Pancreas (tissue), 10 donors: ENCODE results near the gene PLXDC1. TPM values are rescaled to one million over a fixed set of nuclear protein-coding genes. Genes with fewer than 3 reads are reported as not detected.

Experiments used
- ATAC-seq, 4 donors: fragments of 200-7000 bp; cut with Tn5 transposase; one replicate each; pipeline versions ENCODE4 v1.8.0 to v1.9.1; 2020; ENCODE audit warnings: mild to moderate bottlenecking in 4 of 4, moderate library complexity in 4 of 4
- DNase-seq, 6 donors: peaks; one replicate each; pipeline ENCODE4 v3.0.0-alpha.2; 2020
- FAIRE-seq: peaks from 2 replicates; lab custom pipeline; 2012; peaks lifted over from hg19 to GRCh38; lab: Jason Lieb, UNC
- H3K27ac ChIP-seq, 4 donors: fragments of 200-600 bp; sonication (generic); 1 replicate in 3 of 4; 2 replicates in 1 of 4; pipeline versions ENCODE4 v1.5.0 to v1.8.0; 2020
- H3K27me3 ChIP-seq, 4 donors: fragments of 200-600 bp; one replicate each; pipeline ENCODE4 v1.8.0; 2021
- H3K36me3 ChIP-seq, 3 donors: fragments of 200-600 bp; sonication (generic) in 1 of 3; one replicate each; pipeline versions ENCODE4 v1.5.0 to v1.8.0; 2020 to 2021
- H3K4me1 ChIP-seq, 3 donors: fragments of 200-600 bp; one replicate each; pipeline ENCODE4 v1.8.0; 2021
- H3K4me3 ChIP-seq, 4 donors: fragments of 200-600 bp; sonication (generic) in 2 of 4; one replicate each; pipeline versions ENCODE4 v1.5.0 to v1.8.0; 2020 to 2021
- H3K9me3 ChIP-seq, 4 donors: fragments of 200-600 bp; one replicate each; pipeline ENCODE4 v1.8.0; 2021
- WGBS, 2 donors: extraction: QIAGEN DNeasy Blood & Tissue Kit; methylation state at CpG; one replicate each; pipeline ENCODE4 v1.1.7; 2013; 5-methylcytosine and 5-hydroxymethylcytosine counted together
- intact Hi-C, 3 donors: fragments of 100-400 bp; cut with DNase I; formaldehyde crosslinking; loops; one replicate each; pipeline versions ENCODE4 v1.11.1 to v1.14.2; 2022
- polyA plus RNA-seq, 2 donors: library from polyadenylated mRNA; stranded (reverse); fragments of 200-250 nt; gene quantifications; one replicate each; pipeline ENCODE4 v1.2.3, GENCODE V29; 2013
- total RNA-seq, 6 donors: library from RNA; stranded (reverse); fragmentation: NEBNext Ultra II Directional in 4 of 6; extraction: Animal tissue kit (Norgen Biotek cat#: 25700) in 4 of 6; gene quantifications; one replicate each; pipeline versions ENCODE4 v1.2.1 to v1.2.4, GENCODE V29; 2021 to 2023
- TF ChIP-seq, protein P1 (sequence below), 4 donors: fragments of 200-600 bp; sonication (generic) in 3 of 4; IDR thresholded peaks; one replicate each; pipeline versions ENCODE4 v1.5.0 to v1.8.0; 2021; ENCODE audit warnings: antibody characterized with exemption in 4 of 4
- donor health status: healthy with polysubstance abuse.
- donor health status: DM: no; HTN: no; CAD: no; lungs with moderate emphysema.
- donor health status: DM: no; HTN: no; CAD: no.
- donor health status: control.
- donor health status: control.
- donor health status: Bipolar disorder and iron deficiency.
- donor health status: DM: yes; HTN: yes; CAD: no.
- donor health status: DM: no; HTN: no; CAD: no.
- donor health status: DM: no; HTN: no; CAD: no.
- donor health status: DM: yes; HTN: yes; CAD: no.

Gene PLXDC1
- total and polyA plus RNA-seq, 8 donors = 0.88 to 5.6 (median 1.9) TPM

DNA sequence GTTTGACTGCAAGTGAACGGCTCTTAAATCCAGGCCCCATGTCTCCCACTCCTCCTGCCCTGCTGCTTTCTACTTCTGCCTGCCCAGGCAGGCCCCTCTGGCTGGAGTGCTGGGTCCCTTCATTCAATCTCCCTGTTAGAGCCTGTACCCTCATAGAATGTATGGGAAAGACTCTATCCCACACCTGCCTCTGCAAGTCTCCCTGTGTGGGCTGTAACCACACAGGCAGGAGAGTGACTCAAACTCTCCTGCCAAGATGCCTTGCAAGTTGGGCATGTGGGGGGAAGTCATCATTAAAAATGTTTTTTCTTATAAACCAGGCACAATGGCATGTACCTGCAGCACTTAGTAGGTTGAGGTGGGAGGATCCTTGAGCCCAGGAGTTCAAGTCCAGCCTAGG, 77.5 kb downstream of the PLXDC1 start:
- H3K9me3 ChIP-seq = no peaks in the 10 kb centered on the region
- ATAC-seq (no peak), FAIRE-seq (no peak), DNase-seq (no peak)
- TF ChIP-seq, protein P1, sequence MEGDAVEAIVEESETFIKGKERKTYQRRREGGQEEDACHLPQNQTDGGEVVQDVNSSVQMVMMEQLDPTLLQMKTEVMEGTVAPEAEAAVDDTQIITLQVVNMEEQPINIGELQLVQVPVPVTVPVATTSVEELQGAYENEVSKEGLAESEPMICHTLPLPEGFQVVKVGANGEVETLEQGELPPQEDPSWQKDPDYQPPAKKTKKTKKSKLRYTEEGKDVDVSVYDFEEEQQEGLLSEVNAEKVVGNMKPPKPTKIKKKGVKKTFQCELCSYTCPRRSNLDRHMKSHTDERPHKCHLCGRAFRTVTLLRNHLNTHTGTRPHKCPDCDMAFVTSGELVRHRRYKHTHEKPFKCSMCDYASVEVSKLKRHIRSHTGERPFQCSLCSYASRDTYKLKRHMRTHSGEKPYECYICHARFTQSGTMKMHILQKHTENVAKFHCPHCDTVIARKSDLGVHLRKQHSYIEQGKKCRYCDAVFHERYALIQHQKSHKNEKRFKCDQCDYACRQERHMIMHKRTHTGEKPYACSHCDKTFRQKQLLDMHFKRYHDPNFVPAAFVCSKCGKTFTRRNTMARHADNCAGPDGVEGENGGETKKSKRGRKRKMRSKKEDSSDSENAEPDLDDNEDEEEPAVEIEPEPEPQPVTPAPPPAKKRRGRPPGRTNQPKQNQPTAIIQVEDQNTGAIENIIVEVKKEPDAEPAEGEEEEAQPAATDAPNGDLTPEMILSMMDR (IDR thresholded peaks at IDR 0.05) = no peak
- no peak overlapping the region for H3K4me3 ChIP-seq
- no peaks in the 10 kb centered on the region for H3K4me1 ChIP-seq
- H3K27me3 ChIP-seq = no peaks in the 10 kb centered on the region
- H3K27ac ChIP-seq = no peak overlapping the region
- no peaks in the 10 kb centered on the region for H3K36me3 ChIP-seq
- WGBS, 2 donors = 76 to 93% methylated on average over 1 of the region's 1 CpG
- intact Hi-C loops = loop anchor here in 1 of 3 donors (10.0 kb wide), 1 partner anchor 69 kb away; no protein-coding TSS in a partner anchor

DNA sequence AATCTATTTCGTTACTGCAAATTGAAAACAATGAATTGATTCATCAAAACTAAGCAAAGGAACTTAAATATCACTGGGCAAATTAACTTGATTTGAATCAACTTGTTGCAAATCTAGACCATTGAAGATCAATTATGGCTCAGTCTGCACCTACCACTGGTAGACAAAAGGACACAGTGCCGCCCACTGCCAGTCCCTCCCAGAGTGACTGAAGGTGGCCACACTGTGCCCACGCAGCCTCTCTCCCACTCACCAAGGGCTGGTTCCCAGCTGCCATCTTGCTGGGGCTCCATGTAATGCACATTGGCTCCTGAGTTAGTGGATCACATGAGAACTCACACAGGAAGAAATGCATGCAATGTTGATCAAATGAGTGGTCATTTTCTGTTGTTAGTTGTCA, 78.1 kb downstream of the PLXDC1 start:
- Histone ChIP-seq H3K27me3 (no peaks in the 10 kb centered on the region), H3K4me1 (no peaks in the 10 kb centered on the region), H3K9me3 (no peaks in the 10 kb centered on the region), H3K4me3 (no peak overlapping the region), H3K36me3 (no peaks in the 10 kb centered on the region), H3K27ac (no peak overlapping the region)
- no peak for DNase-seq
- TF ChIP-seq, protein P1 (IDR thresholded peaks at IDR 0.05) = no peak
- no peak for FAIRE-seq
- no peak for ATAC-seq
- intact Hi-C loops = loop anchor here in 1 of 3 donors (10.0 kb wide), 1 partner anchor 69 kb away; no protein-coding TSS in a partner anchor
- WGBS, 2 donors = 87 to 90% methylated on average over 3 of the region's 3 CpGs

DNA sequence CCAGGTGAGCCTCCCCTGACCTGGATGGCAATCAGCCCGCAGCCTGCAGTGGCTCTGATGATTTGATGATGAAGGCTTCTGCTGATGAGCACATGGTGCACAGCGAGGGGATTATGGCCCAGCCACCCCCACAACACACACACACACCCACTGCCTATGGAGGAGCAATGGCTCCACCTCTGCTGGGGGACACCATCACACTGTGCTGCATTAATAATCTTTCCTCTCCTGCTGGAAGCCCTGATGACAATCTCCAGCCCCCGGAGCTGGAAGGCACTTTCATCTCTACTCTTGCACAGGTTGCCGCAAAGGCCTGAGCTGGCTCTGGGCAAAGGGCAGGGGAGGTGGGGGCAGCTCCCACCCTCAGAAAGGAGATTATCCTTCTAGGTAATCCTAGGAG, 79.9 kb downstream of the PLXDC1 start:
- no peak for DNase-seq
- intact Hi-C loops = loop anchor here in 1 of 3 donors (10.0 kb wide), 1 partner anchor 67 kb away; no protein-coding TSS in a partner anchor
- Histone ChIP-seq H3K4me3 (no peak overlapping the region), H3K4me1 (no peaks in the 10 kb centered on the region), H3K9me3 (no peaks in the 10 kb centered on the region), H3K27me3 (no peaks in the 10 kb centered on the region), H3K36me3 (no peaks in the 10 kb centered on the region), H3K27ac (no peak overlapping the region)
- FAIRE-seq = no peak
- WGBS, 2 donors = 70 to 78% methylated on average over 4 of the region's 4 CpGs
- TF ChIP-seq, protein P1 (IDR thresholded peaks at IDR 0.05) = no peak
- ATAC-seq = no peak

DNA sequence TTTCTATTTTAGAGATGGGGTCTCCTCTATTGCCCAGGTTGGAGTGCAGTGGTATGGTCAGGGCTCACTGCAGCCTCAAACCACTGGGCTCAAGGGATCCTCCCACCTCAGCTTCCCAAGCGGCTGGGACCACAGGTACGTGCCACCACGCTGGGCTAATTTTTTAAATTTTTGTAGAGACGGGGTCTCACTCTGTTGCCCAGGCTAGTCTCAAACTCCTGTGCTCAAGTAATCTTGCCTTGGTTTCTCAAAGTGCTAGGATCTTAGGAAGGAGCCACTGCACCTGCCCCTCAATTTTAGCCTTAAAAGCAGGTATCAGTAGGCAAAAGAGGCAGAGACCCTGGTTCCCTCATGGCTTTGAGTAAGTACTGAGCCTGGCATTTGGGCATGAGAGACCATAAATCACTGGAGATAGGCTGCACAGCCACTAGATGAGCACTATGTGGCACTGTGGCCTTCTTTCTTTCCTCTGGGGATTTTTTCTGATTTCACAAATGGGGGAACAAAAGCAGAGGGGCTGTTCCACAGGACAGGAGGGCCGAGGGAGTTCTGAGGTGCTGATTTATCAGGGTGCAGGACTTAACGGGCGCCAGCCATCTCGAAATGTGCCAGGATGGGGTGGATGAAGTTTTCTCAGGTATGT, 82.2 kb downstream of the PLXDC1 start:
- Histone ChIP-seq H3K27ac (no peak overlapping the region), H3K9me3 (no peaks in the 10 kb centered on the region), H3K27me3 (no peaks in the 10 kb centered on the region), H3K4me1 (no peaks in the 10 kb centered on the region), H3K36me3 (no peaks in the 10 kb centered on the region), H3K4me3 (no peak overlapping the region)
- ATAC-seq = peak; percentile 67 to 88 (median 84)
- TF ChIP-seq, protein P1 (IDR thresholded peaks at IDR 0.05) = peak in 3 of 4 donors; percentile 37 to 60 (median 47)
- FAIRE-seq = no peak
- DNase-seq = peak in 2 of 6 donors; percentile 13 to 32
- WGBS, 2 donors = 31 to 48% methylated on average over 8 of the region's 8 CpGs
- intact Hi-C loops = loop anchor here in 1 of 3 donors (10.0 kb wide), 1 partner anchor 86 kb away; the partner anchor contains the start of gene PLXDC1

DNA sequence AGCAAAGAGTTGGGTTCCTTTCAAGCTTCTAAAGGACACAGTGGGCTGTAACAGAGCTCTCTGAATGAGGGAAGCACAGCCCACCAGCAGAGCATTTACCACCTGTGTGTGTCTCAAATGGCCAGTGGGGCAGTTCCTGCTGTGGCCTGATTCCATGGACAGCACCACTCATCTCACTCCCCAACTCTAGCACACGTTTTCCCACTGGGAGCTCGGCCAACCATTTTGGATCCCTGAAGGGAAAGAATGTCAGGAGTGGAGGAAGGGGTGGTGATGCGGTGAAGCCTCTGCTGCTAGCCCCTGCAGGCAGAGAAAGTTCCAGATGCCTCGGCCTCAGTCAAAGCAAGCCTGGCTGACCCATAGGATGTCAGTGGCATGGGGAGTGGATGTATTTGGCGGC, 86.6 kb downstream of the PLXDC1 start:
- Histone ChIP-seq H3K27ac (no peak overlapping the region), H3K9me3 (no peaks in the 10 kb centered on the region), H3K36me3 (no peaks in the 10 kb centered on the region), H3K27me3 (no peaks in the 10 kb centered on the region), H3K4me3 (no peak overlapping the region), H3K4me1 (no peaks in the 10 kb centered on the region)
- TF ChIP-seq, protein P1 (IDR thresholded peaks at IDR 0.05) = no peak
- DNase-seq (no peak), FAIRE-seq (no peak), ATAC-seq (no peak)
- 58 to 66% methylated on average over 5 of the region's 5 CpGs for WGBS, 2 donors
- intact Hi-C loops = loop anchor here in 1 of 3 donors (10.0 kb wide), 1 partner anchor 90 kb away; the partner anchor contains the start of gene PLXDC1
